Sigmoid colon (tissue), 7 donors: ENCODE data around the gene ECHDC1. TPM values are rescaled to one million over a fixed set of nuclear protein-coding genes. Genes with fewer than 3 reads are reported as not detected.

Experiments used
- DNase-seq: peaks from one replicate; pipeline ENCODE4 v3.0.0-alpha.2; 2019
- H3K27ac ChIP-seq, 4 donors: fragments of 200-600 bp; sonication (generic); one replicate each; pipeline ENCODE4 v1.5.1; 2016 to 2019; ENCODE audit warnings: mild to moderate bottlenecking in 1 of 4
- H3K27me3 ChIP-seq, 3 donors: fragments of 200-600 bp; sonication (generic); one replicate each; pipeline ENCODE4 v1.5.1; 2019; ENCODE audit warnings: mild to moderate bottlenecking in 1 of 3
- H3K36me3 ChIP-seq, 4 donors: fragments of 200-600 bp; sonication (generic); one replicate each; pipeline ENCODE4 v1.5.1; 2016 to 2019
- H3K4me1 ChIP-seq, 4 donors: fragments of 200-600 bp; sonication (generic); one replicate each; pipeline ENCODE4 v1.5.1; 2017 to 2019
- H3K4me3 ChIP-seq, 4 donors: fragments of 200-600 bp; sonication (generic); one replicate each; pipeline ENCODE4 v1.5.1; 2017 to 2019; ENCODE audit warnings: mild to moderate bottlenecking in 2 of 4, moderate library complexity in 1 of 4
- H3K9me3 ChIP-seq, 4 donors: fragments of 200-600 bp in 3 of 4; sonication (generic) in 3 of 4; one replicate each; pipeline versions ENCODE4 v1.5.1 to v1.6.1; 2013 to 2019
- EP300 ChIP-seq, 4 donors: sonication (generic); formaldehyde crosslinking; IDR thresholded peaks; one replicate each; pipeline ENCODE4 v1.6.1; 2017; ENCODE audit warnings: antibody characterized with exemption in 4 of 4
- POLR2A ChIP-seq, 2 donors: fragments of 450-650 bp; IDR thresholded peaks; one replicate each; pipeline ENCODE4 v1.6.1; 2016; ENCODE audit warnings: antibody characterized with exemption in 2 of 2, mild to moderate bottlenecking in 2 of 2, moderate library complexity in 2 of 2
- POLR2AphosphoS5 ChIP-seq, 4 donors: sonication (generic); formaldehyde crosslinking; IDR thresholded peaks; one replicate each; pipeline ENCODE4 v1.6.1; 2017; ENCODE audit warnings: antibody characterized with exemption in 4 of 4
- WGBS, 2 donors: extraction: QIAGEN DNeasy Blood & Tissue Kit; methylation state at CpG; one replicate each; pipeline ENCODE4 v1.1.7; 2013; 5-methylcytosine and 5-hydroxymethylcytosine counted together
- intact Hi-C: fragments of 100-400 bp; cut with DNase I; formaldehyde crosslinking; loops from one replicate; pipeline ENCODE4 v1.15.1; 2023
- polyA plus RNA-seq, 3 donors: library from polyadenylated mRNA; stranded (reverse); fragments of 200-250 nt; gene quantifications; one replicate each; pipeline ENCODE4 v1.2.3, GENCODE V29; 2013
- total RNA-seq, 4 donors: library from RNA; depleted of rRNA; stranded (reverse); fragments of >200 nt; gene quantifications; one replicate each; pipeline ENCODE4 v1.1.0, GENCODE V29; 2016
- TF ChIP-seq, protein P1 (sequence below), 4 experiments: fragments of 450-650 bp in 3 of 4; fragments of 200-600 bp in 1 of 4; IDR thresholded peaks; one replicate each; pipeline ENCODE4 v1.5.1; 2016 to 2019; ENCODE audit warnings: antibody characterized with exemption in 4 of 4, mild to moderate bottlenecking in 3 of 4, moderate library complexity in 2 of 4
- donor health status: healthy with polysubstance abuse.
- donor health status: Bipolar disorder and iron deficiency.
- donor health status: healthy.

Gene ECHDC1
- total and polyA plus RNA-seq, 7 donors: 48.6 to 97.1 (median 77.3) TPM

DNA sequence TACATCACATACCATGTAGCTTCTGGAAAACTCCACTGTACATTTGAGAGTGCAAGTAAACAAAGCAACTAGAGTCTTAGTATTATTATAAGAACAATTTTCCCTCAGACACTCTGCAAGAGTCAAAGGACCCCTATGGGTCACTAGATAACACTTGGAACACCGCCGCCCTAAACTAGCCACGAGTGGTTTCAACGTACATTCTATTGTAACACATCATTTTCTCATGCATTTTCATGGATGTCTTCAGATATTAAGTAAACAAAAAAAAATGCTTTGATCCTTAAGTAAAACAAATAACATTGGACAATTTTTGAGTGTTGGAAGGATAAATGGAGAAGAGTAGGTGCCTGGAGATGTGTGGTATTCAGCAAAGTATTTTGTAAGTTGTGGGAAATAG, 79.9 kb downstream of the ECHDC1 start:
- no peak for TF ChIP-seq POLR2AphosphoS5 (IDR thresholded peaks at IDR 0.05)
- TF ChIP-seq POLR2A (IDR thresholded peaks at IDR 0.05): no peak
- TF ChIP-seq, protein P1, sequence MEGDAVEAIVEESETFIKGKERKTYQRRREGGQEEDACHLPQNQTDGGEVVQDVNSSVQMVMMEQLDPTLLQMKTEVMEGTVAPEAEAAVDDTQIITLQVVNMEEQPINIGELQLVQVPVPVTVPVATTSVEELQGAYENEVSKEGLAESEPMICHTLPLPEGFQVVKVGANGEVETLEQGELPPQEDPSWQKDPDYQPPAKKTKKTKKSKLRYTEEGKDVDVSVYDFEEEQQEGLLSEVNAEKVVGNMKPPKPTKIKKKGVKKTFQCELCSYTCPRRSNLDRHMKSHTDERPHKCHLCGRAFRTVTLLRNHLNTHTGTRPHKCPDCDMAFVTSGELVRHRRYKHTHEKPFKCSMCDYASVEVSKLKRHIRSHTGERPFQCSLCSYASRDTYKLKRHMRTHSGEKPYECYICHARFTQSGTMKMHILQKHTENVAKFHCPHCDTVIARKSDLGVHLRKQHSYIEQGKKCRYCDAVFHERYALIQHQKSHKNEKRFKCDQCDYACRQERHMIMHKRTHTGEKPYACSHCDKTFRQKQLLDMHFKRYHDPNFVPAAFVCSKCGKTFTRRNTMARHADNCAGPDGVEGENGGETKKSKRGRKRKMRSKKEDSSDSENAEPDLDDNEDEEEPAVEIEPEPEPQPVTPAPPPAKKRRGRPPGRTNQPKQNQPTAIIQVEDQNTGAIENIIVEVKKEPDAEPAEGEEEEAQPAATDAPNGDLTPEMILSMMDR (IDR thresholded peaks at IDR 0.05): no peak
- TF ChIP-seq EP300 (IDR thresholded peaks at IDR 0.05): no peak
- no peak for DNase-seq
- intact Hi-C loops: loop anchor here (10.0 kb wide), 1 partner anchor 1269 kb away; no protein-coding TSS in a partner anchor
- Histone ChIP-seq H3K27me3 (no peaks in the 10 kb centered on the region), H3K9me3 (no peaks in the 10 kb centered on the region), H3K4me3 (no peak overlapping the region), H3K27ac (no peak overlapping the region), H3K36me3 (no peaks in the 10 kb centered on the region), H3K4me1 (peaks cover 0 to 9% (median 3%) of the 10 kb centered on the region in 4 donors)
- 66 to 69% methylated on average over 4 of the region's 4 CpGs for WGBS, 2 donors

DNA sequence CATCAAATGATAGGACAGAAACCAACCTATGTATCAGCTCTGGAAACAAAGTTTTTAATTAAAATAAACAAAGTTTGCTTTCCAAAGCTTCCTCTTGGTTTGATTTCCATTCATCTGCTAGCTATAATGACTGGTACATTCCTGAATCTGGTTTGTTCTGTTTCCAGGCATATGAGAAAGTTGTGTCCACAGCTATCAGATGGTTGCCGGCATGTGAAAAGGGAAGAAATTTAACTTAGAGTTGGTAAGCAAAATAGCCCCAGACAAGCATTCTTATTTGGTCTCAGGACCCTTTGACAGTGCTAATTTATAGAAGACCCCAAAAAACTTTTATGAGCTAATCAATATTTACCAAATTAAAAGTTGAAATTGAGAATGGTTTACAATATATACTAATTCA, 80.5 kb downstream of the ECHDC1 start:
- TF ChIP-seq POLR2A (IDR thresholded peaks at IDR 0.05): no peak
- no peak for TF ChIP-seq EP300 (IDR thresholded peaks at IDR 0.05)
- H3K27ac ChIP-seq: no peak overlapping the region
- DNase-seq: no peak
- H3K4me1 ChIP-seq: peaks cover 0 to 6% (median 0%) of the 10 kb centered on the region in 4 donors
- no peak overlapping the region for H3K4me3 ChIP-seq
- H3K36me3 ChIP-seq: no peaks in the 10 kb centered on the region
- 93 to 96% methylated on average over 1 of the region's 1 CpG for WGBS, 2 donors
- no peaks in the 10 kb centered on the region for H3K27me3 ChIP-seq
- no peaks in the 10 kb centered on the region for H3K9me3 ChIP-seq
- intact Hi-C loops: loop anchor here (10.0 kb wide), 1 partner anchor 1268 kb away; no protein-coding TSS in a partner anchor

DNA sequence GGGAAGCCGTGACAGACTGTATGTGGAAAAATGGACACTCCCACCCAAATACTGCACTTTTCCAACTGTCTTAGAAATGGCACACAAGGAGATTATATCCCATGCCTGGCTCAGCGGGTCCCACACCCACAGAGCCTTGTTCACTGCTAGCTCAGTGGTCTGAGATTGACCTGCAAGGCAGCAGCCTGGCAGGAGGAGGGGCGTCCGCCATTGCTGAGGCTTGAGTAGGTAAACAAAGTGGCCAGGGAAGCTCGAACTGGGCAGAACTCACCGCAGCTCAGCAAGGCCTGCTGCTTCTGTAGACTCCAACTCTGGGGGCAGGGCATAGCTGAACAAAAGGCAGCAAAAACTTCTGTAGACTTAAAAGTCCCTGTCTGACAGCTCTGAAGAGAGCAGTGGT, 88.1 kb downstream of the ECHDC1 start:
- intact Hi-C loops: no loop called here
- DNase-seq: no peak
- 90 to 94% methylated on average over 6 of the region's 6 CpGs for WGBS, 2 donors

DNA sequence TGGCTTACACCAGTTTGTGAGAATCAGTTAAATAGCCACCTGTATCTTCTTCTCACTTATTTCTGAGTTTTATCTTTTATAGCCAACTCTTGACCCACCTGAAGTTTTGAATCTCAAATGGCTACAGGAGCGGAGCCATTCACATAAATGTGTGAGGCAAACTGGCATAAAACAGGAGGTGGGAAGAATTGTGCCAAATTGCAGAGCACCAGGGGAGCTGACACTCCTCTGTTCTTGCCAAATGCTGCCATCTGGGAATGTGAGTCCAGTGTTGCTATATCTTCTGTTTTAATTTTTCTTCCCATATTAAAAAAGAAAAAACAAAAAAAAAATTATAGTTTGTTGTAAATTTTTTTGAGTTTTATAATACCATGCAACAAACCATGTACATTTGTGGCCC, 93.8 kb downstream of the ECHDC1 start:
- no peaks in the 10 kb centered on the region for H3K4me1 ChIP-seq
- H3K36me3 ChIP-seq: no peaks in the 10 kb centered on the region
- H3K27me3 ChIP-seq: no peaks in the 10 kb centered on the region
- intact Hi-C loops: no loop called here
- no peaks in the 10 kb centered on the region for H3K9me3 ChIP-seq
- no peak for DNase-seq
- TF ChIP-seq POLR2A (IDR thresholded peaks at IDR 0.05) (no peak), POLR2AphosphoS5 (IDR thresholded peaks at IDR 0.05) (no peak), EP300 (IDR thresholded peaks at IDR 0.05) (no peak)
- TF ChIP-seq, protein P1 (IDR thresholded peaks at IDR 0.05): no peak
- H3K27ac ChIP-seq: no peak overlapping the region
- H3K4me3 ChIP-seq: no peak overlapping the region
- WGBS, 2 donors: 91 to 92% methylated on average over 1 of the region's 1 CpG

More for the DNA sequence above, 88.1 kb downstream of the ECHDC1 start:
- no peak overlapping the region for H3K4me3 ChIP-seq
- no peak overlapping the region for H3K27ac ChIP-seq
- no peaks in the 10 kb centered on the region for H3K36me3 ChIP-seq
- no peak for TF ChIP-seq POLR2A (IDR thresholded peaks at IDR 0.05)
- TF ChIP-seq POLR2AphosphoS5 (IDR thresholded peaks at IDR 0.05): no peak
- TF ChIP-seq EP300 (IDR thresholded peaks at IDR 0.05): no peak
- TF ChIP-seq, protein P1 (IDR thresholded peaks at IDR 0.05): no peak
- no peaks in the 10 kb centered on the region for H3K4me1 ChIP-seq
- H3K9me3 ChIP-seq: no peaks in the 10 kb centered on the region
- H3K27me3 ChIP-seq: no peaks in the 10 kb centered on the region

DNA sequence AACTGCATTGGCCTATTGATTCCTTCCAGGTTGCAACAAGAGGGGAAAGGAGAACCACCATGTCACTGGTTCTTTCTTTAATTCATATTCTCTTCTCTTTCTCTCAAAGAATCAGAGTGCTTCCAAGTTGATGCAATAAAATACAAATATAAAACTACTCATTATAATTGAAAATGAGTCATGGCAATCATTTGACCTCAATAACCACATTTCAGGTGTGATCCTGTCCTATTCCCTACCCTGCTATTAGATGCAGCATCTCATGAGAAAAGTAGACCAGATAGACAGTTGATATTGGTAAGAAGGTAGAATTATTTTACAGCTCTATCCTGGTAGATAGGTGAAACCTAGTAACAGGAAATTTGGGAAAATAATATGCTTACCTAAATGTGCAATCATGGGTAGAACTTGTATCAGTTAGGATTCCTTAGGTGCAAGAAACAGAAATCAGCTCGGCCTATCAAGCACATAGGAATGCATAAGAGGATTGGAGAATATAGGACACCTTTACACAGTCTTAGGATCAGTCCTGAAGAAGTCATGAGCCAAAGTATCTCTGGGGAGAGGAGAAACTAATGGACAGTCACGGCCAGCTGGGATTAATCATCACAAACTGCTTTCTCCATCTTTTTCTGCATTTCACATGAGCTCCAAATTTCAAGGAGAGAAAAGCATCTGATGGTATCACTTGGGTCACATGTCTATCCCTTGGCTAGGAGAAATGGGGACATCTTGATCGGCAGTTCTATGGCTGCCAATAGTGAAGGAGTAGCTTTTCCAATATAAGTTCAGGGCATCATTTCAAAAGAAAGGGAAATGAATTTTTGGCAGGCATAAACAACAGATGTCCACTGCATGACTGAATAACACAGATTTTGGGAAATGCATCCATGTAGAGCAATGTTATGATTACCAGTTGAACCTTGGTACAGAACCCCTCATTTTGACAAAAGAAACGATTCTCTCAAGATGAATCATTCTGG, 96.0 kb downstream of the ECHDC1 start:
- no peaks in the 10 kb centered on the region for H3K36me3 ChIP-seq
- H3K27me3 ChIP-seq: no peaks in the 10 kb centered on the region
- TF ChIP-seq POLR2AphosphoS5 (IDR thresholded peaks at IDR 0.05) (no peak), EP300 (IDR thresholded peaks at IDR 0.05) (no peak), POLR2A (IDR thresholded peaks at IDR 0.05) (no peak)
- TF ChIP-seq, protein P1 (IDR thresholded peaks at IDR 0.05): no peak
- H3K27ac ChIP-seq: no peak overlapping the region
- intact Hi-C loops: no loop called here
- no peak overlapping the region for H3K4me3 ChIP-seq
- DNase-seq: no peak
- 67 to 82% methylated on average over 4 of the region's 4 CpGs for WGBS, 2 donors
- H3K9me3 ChIP-seq: no peaks in the 10 kb centered on the region
- H3K4me1 ChIP-seq: no peaks in the 10 kb centered on the region
